Keratinocyte (primary cell): Measurements from ENCODE around the gene RPS26. TPM values are rescaled to one million over a fixed set of nuclear protein-coding genes. Genes with fewer than 3 reads are reported as not detected.
A peak's percentile ranks its signal among the peaks of the same experiment; 100 is the strongest.

Experiments
- DNase-seq: peaks from one replicate; pipeline ENCODE4 v3.0.0-alpha.2; 2011; ENCODE audit warnings: low read depth, missing footprints, low spot score
- FAIRE-seq: peaks from 2 replicates; lab custom pipeline; 2011; peaks lifted over from hg19 to GRCh38; lab: Jason Lieb, UNC
- H2AFZ ChIP-seq: 2 replicates; pipeline ENCODE4 v1.6.0; 2012; ENCODE audit warnings: low read length, control low read depth, inconsistent platforms; ENCODE audit not compliant: control insufficient read depth
- H3K27ac ChIP-seq: 2 replicates; pipeline ENCODE4 v1.5.1; 2011; ENCODE audit warnings: low read length; ENCODE audit not compliant: control insufficient read depth, insufficient read depth
- H3K27me3 ChIP-seq: 3 replicates; pipeline ENCODE4 v1.6.0; 2011; ENCODE audit warnings: low read length; ENCODE audit not compliant: control insufficient read depth, insufficient read depth; ENCODE audit errors: extremely low read depth
- H3K36me3 ChIP-seq, 2 experiments: 2 replicates in 1 of 2; 3 replicates in 1 of 2; pipeline ENCODE4 v1.5.1; 2011; ENCODE audit warnings: low read length in 2 of 2, mild to moderate bottlenecking in 1 of 2; ENCODE audit not compliant: control insufficient read depth in 2 of 2, insufficient read depth in 2 of 2; ENCODE audit errors: extremely low read depth in 1 of 2
- H3K4me1 ChIP-seq: 3 replicates; pipeline ENCODE4 v1.5.1; 2011; ENCODE audit warnings: low read length; ENCODE audit not compliant: control insufficient read depth, insufficient read depth; ENCODE audit errors: extremely low read depth
- H3K4me2 ChIP-seq: 3 replicates; pipeline ENCODE4 v1.6.0; 2011; ENCODE audit warnings: low read depth, low read length; ENCODE audit not compliant: control insufficient read depth, insufficient read depth; ENCODE audit errors: extremely low read depth
- H3K4me3 ChIP-seq, 3 experiments: fragments of 200-600 bp in 1 of 3; sonication (generic) in 1 of 3; 2 replicates in 2 of 3; 3 replicates in 1 of 3; pipeline ENCODE4 v1.5.1; 2011 to 2016; ENCODE audit warnings: low read length in 3 of 3, mild to moderate bottlenecking in 3 of 3, control low read depth in 2 of 3, inconsistent platforms in 1 of 3, low read depth in 1 of 3, mixed read lengths in 1 of 3, mixed run types in 1 of 3, moderate library complexity in 1 of 3; ENCODE audit not compliant: control insufficient read depth in 2 of 3, insufficient read depth in 2 of 3; ENCODE audit errors: extremely low read depth in 1 of 3
- H3K79me2 ChIP-seq: 2 replicates; pipeline ENCODE4 v1.6.0; 2012; ENCODE audit warnings: low read length; ENCODE audit not compliant: control insufficient read depth, insufficient read depth
- H3K9ac ChIP-seq: 3 replicates; pipeline ENCODE4 v1.6.0; 2011; ENCODE audit warnings: low read length; ENCODE audit not compliant: control insufficient read depth, insufficient read depth; ENCODE audit errors: extremely low read depth
- H3K9me1 ChIP-seq: 3 replicates; pipeline ENCODE4 v1.6.0; 2011; ENCODE audit warnings: low read length; ENCODE audit not compliant: control insufficient read depth, insufficient read depth; ENCODE audit errors: extremely low read depth
- H3K9me3 ChIP-seq: 2 replicates; pipeline ENCODE4 v1.5.1; 2012; ENCODE audit warnings: low read depth, low read length; ENCODE audit not compliant: control insufficient read depth
- H4K20me1 ChIP-seq: 3 replicates; pipeline ENCODE4 v1.6.0; 2011; ENCODE audit warnings: low read length; ENCODE audit not compliant: control insufficient read depth, insufficient read depth; ENCODE audit errors: extremely low read depth
- EZH2 ChIP-seq: IDR thresholded peaks from one replicate; pipeline ENCODE4 v1.6.1; 2012; ENCODE audit warnings: inconsistent platforms, mild to moderate bottlenecking, low read length, moderate library complexity
- dilution Hi-C: fragments of 300-500 bp; cut with MboI; formaldehyde crosslinking; loops from one replicate; pipeline ENCODE4 v1.7.0; 2020; ENCODE audit warnings: low sequenced_read_pairs; ENCODE audit not compliant: extremely low pct_ligation_motif_present
- polyA plus RNA-seq, 5 experiments: library from polyadenylated mRNA; depleted of rRNA in 3 of 5; stranded (reverse) in 3 of 5; stranded (forward) in 1 of 5; unstranded in 1 of 5; fragments of >200 nt; gene quantifications; 1 replicate in 1 of 5; 2 replicates in 3 of 5; 3 replicates in 1 of 5; pipeline versions ENCODE4 v1.2.1 to v1.2.3, GENCODE V29; 2011 to 2012; ENCODE audit warnings: missing spikeins in 2 of 5, low read depth in 1 of 5, low replicate concordance in 1 of 5
- TF ChIP-seq, protein P1 (sequence below), 3 experiments: IDR thresholded peaks in 1 of 3; conservative IDR thresholded peaks in 1 of 3; optimal IDR thresholded peaks in 1 of 3; 2 replicates in 2 of 3; 3 replicates in 1 of 3; pipeline versions ENCODE3 to v1.5.1; 2011; ENCODE audit warnings: low read length in 3 of 3, mild to moderate bottlenecking in 3 of 3, moderate library complexity in 2 of 3, control low read depth in 1 of 3, inconsistent platforms in 1 of 3; ENCODE audit not compliant: insufficient read depth in 2 of 3; ENCODE audit errors: extremely low read depth in 1 of 3

RPS26 gene
- polyA plus RNA-seq, 1 donor (not counting 4 experiments of a cell fraction or from before 2014, with no cell fraction given): 663 TPM

DNA sequence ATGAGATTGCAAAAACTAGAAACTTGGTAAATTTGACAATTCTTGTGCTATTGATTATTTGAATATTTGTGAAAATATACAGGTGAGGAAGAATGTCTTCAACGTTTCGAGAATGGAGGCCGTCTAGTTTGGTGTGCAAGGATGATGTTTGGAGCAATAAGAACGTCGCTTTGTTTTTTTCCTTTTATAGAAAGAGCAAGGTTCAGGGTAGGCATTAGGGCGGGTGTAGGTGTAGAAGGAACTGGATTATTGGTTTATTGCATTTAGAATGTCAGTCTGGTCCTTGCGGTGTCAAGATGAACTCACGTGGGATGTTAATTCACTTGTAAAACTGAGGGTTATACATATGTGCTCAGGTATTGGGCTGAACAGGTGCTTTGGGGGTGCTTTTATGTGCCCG, 1.1 kb downstream of the RPS26 start:
- H3K4me1 ChIP-seq: peaks cover 25% of the 10 kb centered on the region
- DNase-seq (no peak), FAIRE-seq (no peak)
- peaks cover 22% of the 10 kb centered on the region for H3K79me2 ChIP-seq
- peak overlapping the region; percentile 98 for H3K27ac ChIP-seq
- H3K9me3 ChIP-seq: no peaks in the 10 kb centered on the region
- TF ChIP-seq, protein P1, sequence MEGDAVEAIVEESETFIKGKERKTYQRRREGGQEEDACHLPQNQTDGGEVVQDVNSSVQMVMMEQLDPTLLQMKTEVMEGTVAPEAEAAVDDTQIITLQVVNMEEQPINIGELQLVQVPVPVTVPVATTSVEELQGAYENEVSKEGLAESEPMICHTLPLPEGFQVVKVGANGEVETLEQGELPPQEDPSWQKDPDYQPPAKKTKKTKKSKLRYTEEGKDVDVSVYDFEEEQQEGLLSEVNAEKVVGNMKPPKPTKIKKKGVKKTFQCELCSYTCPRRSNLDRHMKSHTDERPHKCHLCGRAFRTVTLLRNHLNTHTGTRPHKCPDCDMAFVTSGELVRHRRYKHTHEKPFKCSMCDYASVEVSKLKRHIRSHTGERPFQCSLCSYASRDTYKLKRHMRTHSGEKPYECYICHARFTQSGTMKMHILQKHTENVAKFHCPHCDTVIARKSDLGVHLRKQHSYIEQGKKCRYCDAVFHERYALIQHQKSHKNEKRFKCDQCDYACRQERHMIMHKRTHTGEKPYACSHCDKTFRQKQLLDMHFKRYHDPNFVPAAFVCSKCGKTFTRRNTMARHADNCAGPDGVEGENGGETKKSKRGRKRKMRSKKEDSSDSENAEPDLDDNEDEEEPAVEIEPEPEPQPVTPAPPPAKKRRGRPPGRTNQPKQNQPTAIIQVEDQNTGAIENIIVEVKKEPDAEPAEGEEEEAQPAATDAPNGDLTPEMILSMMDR (optimal IDR thresholded peaks at IDR 0.05 in 1 of 3, IDR thresholded peaks at IDR 0.05 in 1 of 3, conservative IDR thresholded peaks at IDR 0.05 in 1 of 3; ENCODE audit: extremely low read depth in 1 of 3, insufficient read depth in 2 of 3, low read length in 3 of 3): no peak
- TF ChIP-seq EZH2: no peak
- peak overlapping the region; percentile 97 for H3K9ac ChIP-seq
- peak overlapping the region; percentile 91 for H3K4me2 ChIP-seq
- H3K4me3 ChIP-seq: peak overlapping the region; percentile 79 to 98 (median 82)
- H4K20me1 ChIP-seq: peaks cover 6% of the 10 kb centered on the region
- H3K27me3 ChIP-seq: no peaks in the 10 kb centered on the region
- no peaks in the 10 kb centered on the region for H3K9me1 ChIP-seq
- H3K36me3 ChIP-seq: peaks cover 10 to 25% of the 10 kb centered on the region in 2 experiments
- H2AFZ ChIP-seq: no peak overlapping the region
- dilution Hi-C loops: no loop called here

DNA sequence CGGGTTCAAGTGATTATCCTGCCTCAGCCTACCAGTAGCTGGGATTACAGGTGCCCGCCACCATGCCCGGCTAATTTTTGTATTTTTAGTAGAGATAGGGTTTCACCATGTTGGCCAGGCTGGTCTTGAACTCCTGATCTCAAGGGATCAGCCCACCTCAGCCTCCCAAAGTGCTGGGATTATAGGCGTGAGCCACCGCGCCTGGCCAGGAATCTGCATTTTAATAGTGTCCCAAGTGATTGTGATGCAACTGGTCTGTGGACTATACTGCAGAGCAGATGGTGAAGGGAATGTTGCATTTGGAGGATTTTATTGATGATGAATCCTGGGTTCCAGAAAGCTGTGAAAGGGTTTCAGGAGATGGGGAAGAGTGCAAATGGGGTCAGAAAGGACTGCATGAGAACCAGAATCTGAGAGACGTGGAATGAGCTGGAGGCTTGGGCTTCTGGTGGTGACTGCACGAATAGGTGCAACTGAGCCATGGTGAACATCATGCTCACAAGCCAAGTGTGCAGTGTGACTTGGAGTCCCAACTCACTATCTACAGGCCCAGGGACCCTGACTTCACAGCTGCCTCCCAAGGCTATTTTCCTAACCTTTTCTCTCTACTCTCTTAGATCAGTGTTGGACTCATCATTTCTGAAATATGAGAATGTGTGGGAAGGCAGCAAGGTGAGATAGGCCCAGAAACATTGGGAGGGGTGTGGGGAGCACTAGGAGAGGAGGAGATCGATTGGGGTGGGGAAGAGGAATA, 4.5 kb downstream of the RPS26 start:
- Histone ChIP-seq H3K36me3 (peaks cover 10 to 25% of the 10 kb centered on the region in 2 experiments), H3K27ac (peak overlapping the region; percentile 20), H3K4me3 (no peak overlapping the region), H3K4me1 (peaks cover 15% of the 10 kb centered on the region), H3K4me2 (no peak overlapping the region), H3K27me3 (no peaks in the 10 kb centered on the region), H4K20me1 (peaks cover 6% of the 10 kb centered on the region), H3K79me2 (peaks cover 22% of the 10 kb centered on the region), H3K9me3 (no peaks in the 10 kb centered on the region), H3K9me1 (no peaks in the 10 kb centered on the region), H2AFZ (no peak overlapping the region), H3K9ac (no peak overlapping the region)
- FAIRE-seq: no peak
- no peak for DNase-seq
- dilution Hi-C loops: no loop called here
- TF ChIP-seq, protein P1 (optimal IDR thresholded peaks at IDR 0.05 in 1 of 3, IDR thresholded peaks at IDR 0.05 in 1 of 3, conservative IDR thresholded peaks at IDR 0.05 in 1 of 3; ENCODE audit: extremely low read depth in 1 of 3, insufficient read depth in 2 of 3, low read length in 3 of 3): no peak
- no peak for TF ChIP-seq EZH2
